HG03064 (cell line): Measurements from ENCODE around the gene ANG.
"Not testable (repeated sequence)": the region's sequence is repeated elsewhere in the genome, so short reads cannot be mapped to it uniquely, and the experiment has no call there.

Source experiments
- ATAC-seq: cut with Tn5 transposase; IDR thresholded peaks from one replicate; pipeline ENCODE4 v1.9.1; 2021; ENCODE audit warnings: low read depth; ENCODE audit not compliant: unreplicated experiment

ANG gene

DNA sequence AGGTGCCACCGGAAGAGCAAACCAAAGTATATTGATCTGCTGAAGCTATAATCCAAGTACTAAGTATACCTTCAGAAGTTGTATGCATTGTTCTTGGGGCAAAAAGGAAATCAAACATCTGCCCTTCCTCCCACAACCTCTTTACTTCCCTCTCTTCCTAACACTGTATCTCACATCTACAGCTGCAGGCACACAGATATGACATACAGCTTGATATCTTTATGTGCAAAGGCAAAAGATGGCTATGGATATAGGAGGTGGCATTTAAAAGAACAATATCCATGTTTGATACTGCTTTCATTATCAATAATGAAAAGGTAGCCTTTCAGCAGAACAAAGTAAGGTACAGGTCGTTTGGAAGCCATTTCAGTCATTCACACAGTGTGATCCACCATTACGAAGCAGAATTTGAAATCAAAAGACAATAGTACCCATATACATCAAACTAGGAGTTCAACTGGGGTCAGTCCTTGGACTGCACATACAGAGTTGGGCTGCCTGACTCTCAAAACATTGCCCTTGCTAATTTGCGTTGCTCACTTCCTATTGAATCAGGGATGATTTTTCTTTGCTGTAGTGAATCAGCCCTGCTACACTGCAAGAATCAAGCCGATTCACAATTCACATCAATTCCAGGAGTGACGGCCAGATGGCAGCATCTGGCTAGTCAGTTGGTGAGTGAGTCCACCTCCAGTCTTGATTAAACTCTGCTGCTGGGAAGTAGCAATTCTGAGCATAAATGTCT, 8.9 kb downstream of the ANG start:
- no peak for ATAC-seq

DNA sequence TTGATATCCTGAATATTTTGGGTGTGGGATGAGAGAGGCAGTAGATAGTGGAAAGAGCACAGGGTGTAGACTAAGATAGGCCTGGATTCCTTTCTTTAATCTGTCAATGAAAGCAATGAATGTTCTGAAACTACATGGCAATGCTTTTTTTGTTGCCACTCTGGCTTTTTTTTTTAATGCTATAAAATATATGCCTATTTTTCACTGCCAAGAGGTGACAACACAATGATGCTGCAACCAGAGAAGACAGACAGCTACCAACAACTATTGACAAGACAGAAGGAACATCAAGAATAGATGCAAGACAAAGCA, 9.4 kb downstream of the ANG start:
- ATAC-seq = no peak

DNA sequence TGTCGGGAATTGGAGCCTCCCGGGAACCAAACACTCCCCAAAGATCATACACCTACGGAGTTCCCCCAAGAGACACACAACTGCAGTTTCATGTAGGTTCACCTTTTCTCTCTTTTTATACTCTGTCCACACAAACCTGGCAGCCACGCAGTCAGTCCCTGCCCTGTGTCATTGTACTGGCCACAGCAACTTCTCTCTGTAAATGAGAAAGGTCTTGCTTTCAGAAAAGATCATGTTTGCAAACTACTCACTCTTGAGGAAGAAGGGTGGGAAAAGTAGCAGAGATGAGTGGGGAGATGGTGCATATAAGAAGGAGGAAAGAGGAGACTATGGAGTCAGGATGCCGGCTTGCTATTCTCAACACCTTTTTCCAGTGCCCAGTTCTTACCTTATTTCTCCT, 10.4 kb downstream of the ANG start:
- ATAC-seq = no peak

DNA sequence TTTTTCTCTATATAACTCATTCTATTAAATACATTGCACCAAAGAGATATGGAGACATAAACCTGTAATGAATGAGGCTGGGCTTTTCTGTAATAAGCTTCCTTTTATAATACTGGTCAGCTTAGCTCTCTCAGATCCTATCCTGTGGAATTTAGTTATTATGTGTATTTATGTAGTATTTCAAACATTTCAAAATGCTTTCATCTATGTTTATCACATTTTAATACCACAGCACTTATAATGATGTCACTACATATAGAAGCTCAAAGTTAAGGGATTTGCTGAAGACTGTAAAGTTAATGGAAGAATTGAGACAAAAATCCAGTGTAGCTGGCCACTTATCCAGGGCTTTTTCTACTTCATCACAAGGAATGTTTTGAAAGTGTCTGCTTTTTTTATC, 11.4 kb downstream of the ANG start:
- ATAC-seq = no peak

DNA sequence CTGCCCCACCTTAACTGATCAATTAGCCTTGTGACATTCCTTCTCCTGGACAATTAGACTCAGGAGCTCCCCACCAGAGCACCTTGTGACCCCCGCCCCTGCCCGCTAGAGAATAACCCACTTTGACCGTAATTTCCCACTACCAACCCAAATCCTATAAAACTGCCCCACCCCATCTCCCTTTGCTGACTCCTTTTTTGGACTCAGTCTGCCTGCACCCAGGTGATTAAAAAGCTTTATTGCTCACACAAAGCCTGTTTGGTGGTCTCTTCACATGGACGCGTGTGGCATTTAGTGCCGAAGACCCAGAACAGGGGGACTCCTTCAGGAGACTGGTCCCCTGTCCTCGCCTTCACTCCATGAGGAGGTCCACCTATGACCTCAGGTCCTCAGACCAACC, 12.4 kb downstream of the ANG start:
- ATAC-seq = not testable (repeated sequence)

DNA sequence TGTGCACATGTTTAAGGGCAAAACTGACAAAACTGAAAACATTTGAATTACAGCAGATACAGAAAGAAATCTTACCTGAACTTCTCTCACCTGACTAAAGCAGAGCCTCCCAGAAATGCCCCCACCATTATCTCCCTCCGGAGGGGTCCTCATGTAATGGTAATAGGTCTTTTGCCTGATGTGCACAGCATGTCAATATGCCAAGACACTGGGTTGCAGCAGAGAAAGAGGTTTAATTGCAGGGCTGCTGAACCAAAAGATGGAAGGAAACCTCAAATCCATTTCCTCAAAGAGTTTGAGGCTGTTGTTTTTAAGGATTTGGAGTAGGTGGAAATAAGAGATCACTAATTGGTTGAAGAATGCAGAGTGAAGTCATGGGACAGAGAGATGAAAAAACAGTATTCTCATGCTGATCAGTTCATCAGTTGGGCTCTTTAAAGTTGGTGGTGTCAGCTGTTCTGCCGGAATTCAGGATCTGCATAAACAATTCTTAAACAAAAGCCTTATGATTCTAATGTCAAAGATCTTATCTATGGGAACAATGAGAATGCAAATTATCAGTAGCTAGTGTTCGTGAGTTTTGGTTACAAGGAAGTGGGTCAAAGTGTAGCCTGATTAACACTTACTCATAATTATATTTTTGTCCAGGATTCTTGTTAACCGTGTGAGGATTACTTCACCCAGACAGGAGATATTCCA, 18.2 kb downstream of the ANG start:
- no peak for ATAC-seq

DNA sequence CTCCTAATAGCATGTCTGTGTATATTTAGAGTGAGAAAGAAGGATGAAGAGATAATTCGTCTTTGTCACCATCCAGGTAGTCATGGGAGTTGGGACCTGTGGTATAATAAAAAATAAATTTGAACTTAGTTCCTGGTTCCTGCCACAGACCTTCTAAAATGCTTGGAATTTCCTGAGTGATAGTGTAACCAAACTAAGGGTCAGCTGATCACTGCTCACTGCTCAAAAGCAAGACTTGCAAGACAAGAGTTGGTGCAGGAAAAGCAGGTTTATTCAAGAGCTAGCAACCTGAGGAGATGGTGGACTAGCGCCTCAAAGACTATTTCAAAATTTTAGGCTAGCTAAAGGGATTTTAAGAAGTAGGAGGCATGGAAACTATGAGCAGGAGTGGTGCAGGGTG, 19.1 kb downstream of the ANG start:
- no peak for ATAC-seq

DNA sequence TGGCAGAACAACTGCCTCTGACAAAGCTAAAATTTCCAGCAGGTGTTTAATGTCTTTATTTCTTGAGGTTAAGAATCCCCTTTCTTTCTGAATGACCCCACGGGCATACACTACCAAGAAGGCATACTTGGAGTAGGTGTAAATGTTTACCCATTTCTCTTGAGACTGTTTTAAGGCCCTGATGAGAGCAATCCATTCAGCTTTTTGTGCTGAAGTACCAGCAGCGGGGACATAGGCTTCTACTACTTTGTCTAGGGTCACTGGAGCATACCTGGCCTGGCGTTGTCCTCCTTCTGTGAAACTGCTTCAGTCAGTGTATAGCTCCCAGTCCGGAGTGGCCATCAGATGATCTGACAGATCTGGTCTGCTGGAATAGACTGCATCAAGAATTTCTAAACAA, 22.7 kb downstream of the ANG start:
- ATAC-seq = no peak

DNA sequence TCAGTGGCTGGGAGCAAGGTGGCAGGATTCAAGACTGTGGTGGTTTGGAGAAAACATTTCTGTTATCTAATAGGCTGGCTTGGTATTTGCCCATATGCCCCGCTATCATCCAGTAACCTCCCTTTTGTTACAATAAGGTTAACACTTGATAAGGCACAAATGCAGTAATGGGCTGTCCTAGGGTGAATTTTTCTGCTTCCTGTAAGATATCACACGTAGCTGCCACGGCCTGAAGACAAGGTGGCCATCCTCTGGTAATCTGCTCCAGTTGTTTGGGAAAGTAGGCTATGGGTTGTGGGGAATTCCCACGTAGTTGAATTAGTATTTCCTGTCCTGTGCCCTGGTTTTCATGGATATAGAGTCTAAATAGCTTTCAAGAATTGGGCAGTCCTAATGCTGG, 23.1 kb downstream of the ANG start:
- ATAC-seq = no peak

DNA sequence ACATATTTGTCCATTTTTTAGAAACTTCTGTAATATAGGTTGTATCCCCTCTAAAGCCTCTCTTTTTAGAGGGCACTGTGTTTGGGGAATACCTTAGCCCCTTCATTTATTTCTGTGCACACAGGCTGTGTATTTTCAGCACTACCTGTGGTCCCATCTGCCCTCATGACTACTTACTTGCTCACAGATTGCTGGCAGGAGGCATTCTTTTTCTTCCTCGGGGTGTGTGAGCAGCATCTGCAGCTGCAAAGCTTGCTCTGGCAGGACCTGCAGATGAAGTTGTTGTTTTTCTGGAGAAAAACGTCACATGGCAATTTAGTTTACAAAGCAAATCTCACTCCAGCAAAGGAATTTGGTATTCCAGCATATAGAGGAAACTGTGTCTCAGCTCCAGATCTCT, 24.3 kb downstream of the ANG start:
- ATAC-seq = no peak

DNA sequence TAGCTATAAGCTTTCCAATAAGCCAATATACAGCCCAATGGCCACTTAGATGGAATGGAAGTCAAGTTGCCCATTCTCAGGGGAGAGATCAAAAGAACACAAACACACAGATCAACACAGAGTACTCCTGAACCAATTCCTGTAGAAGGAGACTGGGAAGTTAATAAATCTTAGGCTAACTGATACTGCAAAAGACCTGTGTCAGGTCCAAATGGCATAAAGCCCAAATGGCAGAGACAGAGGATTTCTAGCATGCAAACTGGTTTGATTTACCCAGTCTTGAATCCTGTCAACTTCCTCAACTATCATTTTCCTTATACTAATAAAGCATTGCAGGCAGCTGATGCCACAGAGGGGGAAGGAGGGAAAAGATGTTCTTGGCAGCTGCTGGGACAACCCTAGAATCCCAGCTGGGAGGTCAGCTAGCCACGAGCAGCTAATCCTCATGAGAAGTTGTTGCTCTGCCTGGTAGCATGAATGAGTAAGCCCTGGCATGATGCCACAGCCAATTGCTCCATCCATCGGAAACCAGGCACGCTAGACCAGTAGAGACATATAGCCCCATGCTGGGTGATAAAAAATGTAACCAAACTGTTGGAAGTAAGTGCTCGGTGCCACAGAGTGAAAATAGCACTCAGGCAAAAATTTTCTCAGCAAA, 26.2 kb downstream of the ANG start:
- ATAC-seq = no peak

DNA sequence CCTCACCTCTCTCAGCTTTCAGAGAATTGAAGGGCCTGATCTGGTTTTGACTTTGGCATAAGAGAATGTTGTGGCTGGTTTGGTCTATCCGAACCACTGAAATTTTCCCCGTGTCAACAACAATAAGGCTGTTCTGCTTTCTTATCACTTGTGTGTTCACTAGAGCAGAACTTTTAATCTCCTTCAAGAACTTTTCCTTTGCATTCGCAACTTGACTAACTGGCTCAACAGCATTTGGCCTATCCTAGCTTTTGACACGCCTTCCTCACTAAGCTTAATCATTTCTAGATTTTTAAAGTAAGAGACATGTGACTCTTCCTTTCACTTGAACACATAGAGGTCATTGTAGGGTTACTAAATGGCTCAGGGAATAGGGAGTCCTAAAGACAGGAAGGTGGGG, 31.2 kb downstream of the ANG start:
- no peak for ATAC-seq

DNA sequence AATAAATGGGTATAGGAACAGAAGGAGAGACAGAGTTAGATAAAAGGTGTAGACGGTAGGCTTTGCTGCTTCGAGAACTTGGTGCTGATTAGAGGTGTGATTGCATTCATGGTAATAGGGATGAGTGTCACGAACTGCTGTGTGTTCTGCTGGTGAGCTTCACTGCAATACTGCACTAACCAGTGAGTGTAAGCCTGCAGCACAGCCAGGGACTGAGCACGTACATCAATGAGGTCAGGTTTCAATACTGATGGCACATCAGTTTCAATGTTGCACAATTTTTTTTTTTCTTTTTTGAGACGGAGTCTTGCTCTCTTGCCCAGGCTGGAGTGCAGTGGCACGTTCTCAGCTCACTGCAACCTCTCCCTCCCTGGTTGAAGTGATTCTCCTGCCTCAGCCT, 32.2 kb downstream of the ANG start:
- ATAC-seq = no peak

DNA sequence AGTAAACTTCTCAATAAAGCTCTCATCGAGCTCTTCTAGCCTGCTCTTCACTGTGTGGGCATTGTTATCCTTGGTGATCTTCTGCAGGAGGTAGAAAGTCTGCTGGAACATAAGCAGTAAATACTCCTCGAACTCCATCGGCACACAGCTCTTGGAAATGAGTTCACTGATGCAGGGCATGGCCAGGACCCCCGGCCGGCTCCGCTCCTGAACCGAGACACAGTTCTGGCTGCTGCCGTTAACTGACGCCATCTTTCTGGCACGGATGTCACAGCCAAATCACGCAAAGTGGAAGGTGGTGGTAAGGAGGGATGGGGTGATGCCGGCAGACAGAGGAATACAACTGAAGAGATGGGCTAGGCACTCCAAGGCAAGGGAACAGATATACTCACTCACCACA, 33.5 kb downstream of the ANG start:
- no peak for ATAC-seq

DNA sequence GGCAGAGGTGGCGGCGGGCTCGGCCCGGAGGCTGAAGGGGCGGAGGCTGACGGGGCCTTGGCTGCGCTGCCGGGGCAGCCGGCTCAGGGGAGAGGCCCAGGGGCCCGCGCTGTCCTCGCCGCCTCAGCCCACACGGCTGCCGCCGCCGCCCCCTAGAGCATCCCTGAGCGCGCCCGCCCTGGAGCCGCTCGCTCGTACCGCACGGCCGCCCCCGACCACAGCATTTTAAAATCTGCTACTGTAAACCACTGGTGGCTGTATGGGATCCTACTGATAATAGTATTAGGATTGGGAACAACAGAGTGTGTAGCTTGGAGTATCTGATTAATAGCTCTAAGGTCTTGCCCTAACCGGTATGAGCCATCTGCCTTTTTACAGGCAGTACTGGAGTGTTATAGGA, 34.9 kb downstream of the ANG start:
- ATAC-seq = no peak

DNA sequence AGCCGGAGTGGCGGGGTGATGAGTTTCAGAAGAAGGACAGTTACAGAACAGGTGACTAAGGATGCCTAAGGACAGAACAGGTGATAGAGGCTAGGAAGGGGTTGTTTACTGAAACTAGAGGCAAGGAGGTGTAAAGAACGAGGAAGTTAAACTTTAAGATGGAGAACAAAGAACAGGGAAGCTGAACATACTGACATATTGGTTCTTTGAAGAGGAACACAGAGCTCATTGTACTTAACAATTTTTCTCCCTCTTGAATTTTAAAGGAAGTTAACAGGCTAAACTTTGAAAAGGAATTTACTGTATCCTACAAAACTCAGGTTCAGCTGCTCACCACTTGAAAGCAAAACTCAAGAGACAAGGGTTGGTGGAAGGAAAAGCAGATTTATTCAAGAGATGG, 37.6 kb downstream of the ANG start:
- ATAC-seq = not testable (repeated sequence)

DNA sequence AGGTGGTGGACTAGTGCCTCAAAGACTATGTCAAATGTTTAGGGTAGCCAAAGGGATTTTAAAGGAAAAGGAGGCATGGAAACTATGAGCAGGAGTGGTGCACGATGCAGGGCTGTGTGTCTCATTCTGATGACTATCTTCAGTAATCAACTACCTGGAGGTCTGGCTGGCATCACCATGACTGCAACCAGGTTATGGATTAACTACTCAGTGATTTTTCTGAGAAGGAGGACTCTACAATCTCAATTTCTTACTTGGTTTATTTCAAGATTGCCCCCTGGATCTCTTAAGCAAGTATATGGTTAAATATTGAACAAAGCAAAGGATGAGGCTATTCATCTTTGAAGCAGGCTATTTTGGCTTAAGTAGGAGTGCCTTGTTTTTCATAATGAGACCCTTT, 38.0 kb downstream of the ANG start:
- ATAC-seq = no peak

DNA sequence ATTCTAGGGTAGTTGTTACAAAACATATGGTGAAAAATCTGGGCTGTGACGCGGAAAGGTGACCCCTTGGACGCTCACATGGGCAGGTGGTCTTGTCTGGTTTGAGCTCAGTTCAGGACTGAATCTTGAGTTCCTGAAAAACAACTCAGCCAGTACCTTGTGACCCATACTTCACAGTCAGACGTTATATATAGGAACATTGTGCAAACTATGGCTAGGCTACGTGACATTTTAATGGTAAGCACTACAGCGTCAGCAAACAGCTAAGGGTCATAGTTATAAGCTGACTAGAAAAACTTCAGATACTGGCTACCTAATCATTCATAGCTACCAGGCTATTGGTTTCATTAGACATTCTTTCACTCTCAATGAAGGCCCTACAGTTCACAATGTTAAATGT, 42.3 kb downstream of the ANG start:
- ATAC-seq = no peak

DNA sequence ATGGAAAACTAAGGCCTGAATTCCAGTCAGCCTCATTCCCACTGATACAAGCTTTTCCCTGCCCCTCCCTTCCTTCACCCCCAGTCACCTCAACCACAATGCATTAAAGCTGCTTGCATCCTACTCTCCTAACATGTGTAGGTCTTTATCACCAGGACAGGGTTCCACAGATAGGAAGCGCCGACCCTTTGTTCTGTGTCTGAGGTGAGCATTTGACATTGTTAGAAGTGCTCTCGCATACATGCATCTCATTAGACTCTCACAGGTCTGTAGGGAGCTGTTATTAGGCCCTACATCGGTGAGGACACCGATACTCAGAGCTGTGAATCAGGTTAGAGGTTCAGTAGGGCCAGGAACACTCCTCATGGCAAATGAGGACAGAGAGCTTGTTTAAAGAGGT, 43.9 kb downstream of the ANG start:
- no peak for ATAC-seq

DNA sequence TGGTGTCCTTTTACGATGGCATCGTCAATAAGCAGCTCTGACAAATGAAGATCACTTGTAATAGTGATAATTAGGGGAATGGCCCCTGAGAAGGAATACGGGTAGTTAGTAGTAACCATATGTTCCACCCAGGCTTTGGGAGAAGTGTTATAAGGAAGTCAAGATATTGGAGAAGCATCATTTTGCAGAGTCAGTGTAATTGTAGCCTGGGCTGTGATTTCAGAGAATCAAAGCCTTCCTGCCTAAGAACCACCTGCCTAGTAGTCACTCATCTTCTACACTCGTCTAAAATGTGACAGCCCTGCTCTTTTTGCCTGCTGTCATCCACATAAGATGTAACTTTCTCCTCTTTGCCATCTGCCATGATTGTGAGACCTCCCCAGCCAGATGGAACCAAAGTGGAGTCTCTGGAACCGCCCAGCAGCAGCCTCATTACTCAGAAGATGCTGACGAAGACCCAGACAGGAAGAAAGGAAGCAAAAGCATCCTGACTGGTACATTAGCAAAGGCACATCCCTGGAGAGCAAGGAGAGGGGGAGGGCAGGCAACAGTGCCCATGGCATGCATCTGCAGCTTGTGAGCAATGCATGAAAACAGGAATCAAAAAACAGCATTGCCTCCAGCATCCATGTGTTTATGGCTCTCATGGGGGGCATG, 44.5 kb downstream of the ANG start:
- no peak for ATAC-seq

DNA sequence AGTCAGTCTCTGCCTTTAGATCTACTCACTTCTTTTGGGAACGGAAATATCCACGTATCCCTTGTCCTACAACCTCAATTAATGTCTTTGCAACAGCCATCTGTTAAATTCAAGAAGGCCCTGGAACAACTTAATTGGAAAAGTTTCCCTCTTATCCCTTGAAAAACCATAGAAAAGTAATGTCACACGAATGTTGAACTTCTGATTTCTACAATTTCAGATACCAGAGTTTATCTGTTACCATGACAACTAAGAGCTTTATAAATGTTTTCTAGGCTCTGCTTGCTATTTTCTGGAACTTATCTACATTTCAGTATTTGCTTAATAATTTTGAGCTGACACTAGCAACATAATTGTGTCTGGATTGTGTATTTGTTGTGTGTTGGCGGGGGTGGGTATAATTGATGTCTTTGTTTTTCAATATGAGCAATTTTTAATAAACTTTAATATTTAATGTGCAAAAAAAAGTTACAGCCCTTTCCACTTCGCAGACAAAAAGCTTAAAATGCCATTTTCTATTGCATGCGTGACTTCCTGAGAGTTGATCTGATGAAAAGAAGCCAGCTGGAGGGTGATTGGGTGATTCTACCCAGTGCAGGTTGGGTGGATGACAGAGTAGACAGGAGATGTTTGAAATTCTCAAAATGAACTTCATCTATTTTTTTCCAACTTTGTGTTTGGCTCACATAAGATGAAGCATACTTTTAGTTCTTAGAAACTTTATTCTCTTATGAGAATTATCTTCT, 45.3 kb downstream of the ANG start:
- no peak for ATAC-seq
